Cardiac muscle cell (in vitro differentiated cells and primary cell): ENCODE results near the gene NR1I3. TPM values are rescaled to one million over a fixed set of nuclear protein-coding genes. Genes with fewer than 3 reads are reported as not detected.

Source experiments
- DNase-seq, 2 donors: peaks; one replicate each; pipeline versions ENCODE4 v3.0.0 to v3.0.0-alpha.2; 2010 to 2017; ENCODE audit warnings: low read depth in 1 of 2, low spot score in 1 of 2
- H3K27ac ChIP-seq: fragments of 200-600 bp; sonication (generic); 2 replicates; pipeline ENCODE4 v1.5.1; 2016
- H3K27me3 ChIP-seq: fragments of 200-600 bp; sonication (generic); 2 replicates; pipeline ENCODE4 v1.6.0; 2016; ENCODE audit warnings: control low read depth
- H3K36me3 ChIP-seq: fragments of 200-600 bp; sonication (generic); 2 replicates; pipeline ENCODE4 v1.5.1; 2016; ENCODE audit warnings: control low read depth
- H3K4me1 ChIP-seq: fragments of 200-600 bp; sonication (generic); 2 replicates; pipeline ENCODE4 v1.8.1; 2017; ENCODE audit warnings: low read depth, mild to moderate bottlenecking, mixed run types
- H3K4me3 ChIP-seq: fragments of 200-600 bp; sonication (generic); 2 replicates; pipeline ENCODE4 v1.5.1; 2016; ENCODE audit warnings: mild to moderate bottlenecking
- H3K9me3 ChIP-seq: fragments of 200-600 bp; sonication (generic); 2 replicates; pipeline ENCODE4 v1.5.1; 2017; ENCODE audit warnings: low read depth, mild to moderate bottlenecking, control low read depth
- polyA plus RNA-seq: library from polyadenylated mRNA; unstranded; fragments of >200 nt; fragmentation: Nextera tagmentation; extraction: Ambion mirVana; gene quantifications from 2 replicates; pipeline ENCODE4 v1.2.1, GENCODE V29; 2016
- total RNA-seq: library from RNA; depleted of rRNA; stranded (reverse); fragments of >200 nt; gene quantifications from 2 replicates; pipeline ENCODE4 v1.2.3, GENCODE V29; 2016
- TF ChIP-seq, protein P1 (sequence below): IDR thresholded peaks from 2 replicates; pipeline ENCODE4 v1.5.1; 2012; ENCODE audit warnings: low read depth, mild to moderate bottlenecking, low read length

Gene NR1I3
- total and polyA plus RNA-seq, 2 experiments from 2014 or later, result 0.33 TPM; not detected in 1

DNA sequence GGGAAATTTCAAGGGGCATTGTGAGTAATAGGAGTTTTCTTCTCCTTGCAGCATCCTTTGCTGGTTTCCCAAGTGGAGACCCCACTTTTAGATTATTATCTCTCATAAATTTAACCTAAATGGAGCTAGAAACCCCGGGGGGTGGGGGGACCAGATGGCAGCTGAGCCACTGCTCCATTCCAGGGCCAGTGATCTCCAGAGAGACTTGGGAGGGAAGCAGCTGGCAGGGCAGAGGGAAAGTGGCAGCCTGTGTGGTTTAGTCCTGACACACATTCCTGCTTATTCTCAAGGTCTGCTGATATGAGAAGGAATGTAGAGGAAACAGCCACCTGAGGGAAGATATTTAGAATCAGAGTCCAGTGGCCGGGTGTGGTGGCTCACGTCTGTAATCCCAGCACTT is 36.9 kb upstream of the NR1I3 start:
- DNase-seq, result peak in 1 of 2 donors; percentile 30
- H3K9me3 ChIP-seq, result no peaks in the 10 kb centered on the region
- no peaks in the 10 kb centered on the region for H3K27me3 ChIP-seq
- H3K36me3 ChIP-seq, result no peaks in the 10 kb centered on the region
- no peaks in the 10 kb centered on the region for H3K4me1 ChIP-seq
- TF ChIP-seq, protein P1, sequence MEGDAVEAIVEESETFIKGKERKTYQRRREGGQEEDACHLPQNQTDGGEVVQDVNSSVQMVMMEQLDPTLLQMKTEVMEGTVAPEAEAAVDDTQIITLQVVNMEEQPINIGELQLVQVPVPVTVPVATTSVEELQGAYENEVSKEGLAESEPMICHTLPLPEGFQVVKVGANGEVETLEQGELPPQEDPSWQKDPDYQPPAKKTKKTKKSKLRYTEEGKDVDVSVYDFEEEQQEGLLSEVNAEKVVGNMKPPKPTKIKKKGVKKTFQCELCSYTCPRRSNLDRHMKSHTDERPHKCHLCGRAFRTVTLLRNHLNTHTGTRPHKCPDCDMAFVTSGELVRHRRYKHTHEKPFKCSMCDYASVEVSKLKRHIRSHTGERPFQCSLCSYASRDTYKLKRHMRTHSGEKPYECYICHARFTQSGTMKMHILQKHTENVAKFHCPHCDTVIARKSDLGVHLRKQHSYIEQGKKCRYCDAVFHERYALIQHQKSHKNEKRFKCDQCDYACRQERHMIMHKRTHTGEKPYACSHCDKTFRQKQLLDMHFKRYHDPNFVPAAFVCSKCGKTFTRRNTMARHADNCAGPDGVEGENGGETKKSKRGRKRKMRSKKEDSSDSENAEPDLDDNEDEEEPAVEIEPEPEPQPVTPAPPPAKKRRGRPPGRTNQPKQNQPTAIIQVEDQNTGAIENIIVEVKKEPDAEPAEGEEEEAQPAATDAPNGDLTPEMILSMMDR, result no peak
- H3K4me3 ChIP-seq, result no peak overlapping the region
- H3K27ac ChIP-seq, result no peak overlapping the region

DNA sequence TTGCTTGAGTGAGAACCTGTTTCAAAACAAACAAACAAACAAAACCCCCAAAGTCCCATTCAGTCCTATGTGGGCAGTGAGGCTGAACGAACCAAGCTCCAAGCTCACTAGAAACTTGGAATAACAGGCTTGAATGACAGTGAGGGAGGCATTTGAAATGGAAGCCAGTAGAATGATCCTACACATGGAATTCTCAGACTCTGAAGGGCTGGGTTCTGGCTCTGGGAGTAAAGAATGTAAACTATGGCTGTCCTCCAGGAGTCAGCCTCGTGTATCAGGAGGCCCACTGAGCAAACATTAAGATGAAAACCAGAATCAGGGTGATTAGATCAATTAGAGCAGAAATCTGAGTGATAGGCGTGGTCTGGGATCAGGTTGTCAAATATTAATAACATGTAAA is 35.4 kb upstream of the NR1I3 start:
- no peaks in the 10 kb centered on the region for H3K9me3 ChIP-seq

DNA sequence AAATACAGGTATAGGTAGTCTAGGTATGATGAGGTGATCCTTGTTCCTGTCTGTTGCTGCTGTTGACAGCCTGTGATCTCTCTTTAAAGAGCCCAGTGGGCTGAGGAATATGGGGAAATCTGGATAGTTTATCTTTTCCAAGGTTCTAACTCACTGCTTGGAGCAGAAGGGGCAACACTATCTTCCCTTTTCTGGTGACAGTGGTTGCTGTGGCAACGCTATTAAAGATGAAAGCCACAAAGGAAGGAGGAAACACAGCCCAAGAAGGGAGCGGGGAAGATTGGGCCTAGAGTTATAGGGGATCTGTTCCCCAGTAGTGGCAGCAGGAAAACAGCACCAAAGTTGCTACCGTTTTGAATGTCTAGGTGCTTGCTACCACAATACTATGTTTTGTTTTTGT is 29.3 kb upstream of the NR1I3 start:
- no peak overlapping the region for H3K4me3 ChIP-seq
- TF ChIP-seq, protein P1, result no peak

More for the DNA sequence above, 35.4 kb upstream of the NR1I3 start:
- Histone ChIP-seq H3K36me3 (no peaks in the 10 kb centered on the region), H3K27ac (no peak overlapping the region), H3K4me3 (no peak overlapping the region), H3K27me3 (no peaks in the 10 kb centered on the region), H3K4me1 (no peaks in the 10 kb centered on the region)
- DNase-seq, result no peak
- TF ChIP-seq, protein P1, result no peak

DNA sequence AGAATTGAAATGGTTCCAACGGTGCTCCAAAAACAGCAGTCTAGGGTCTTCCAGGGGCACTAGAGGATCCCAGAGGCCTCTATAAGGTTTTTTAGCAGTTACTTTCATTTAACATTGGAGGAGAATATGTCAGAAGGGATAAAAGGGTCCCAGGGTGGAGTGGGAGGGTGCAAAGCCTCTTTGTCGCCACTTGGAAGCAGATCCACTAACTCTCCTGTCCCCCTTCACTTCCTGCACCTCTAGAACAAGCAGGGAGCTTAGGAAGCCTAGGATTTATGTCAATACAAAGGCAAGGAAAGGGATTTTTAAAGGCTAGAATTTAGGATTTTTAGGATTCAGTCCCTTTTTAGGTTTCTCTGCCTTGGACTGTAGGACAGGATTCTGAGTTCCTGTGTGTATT is 28.8 kb upstream of the NR1I3 start:
- TF ChIP-seq, protein P1, result no peak

More for the DNA sequence above, 29.3 kb upstream of the NR1I3 start:
- Histone ChIP-seq H3K4me1 (peaks cover 14% of the 10 kb centered on the region), H3K27ac (peak overlapping the region; percentile 85), H3K36me3 (no peaks in the 10 kb centered on the region), H3K27me3 (peaks cover 3% of the 10 kb centered on the region), H3K9me3 (no peaks in the 10 kb centered on the region)
- DNase-seq, result no peak

DNA sequence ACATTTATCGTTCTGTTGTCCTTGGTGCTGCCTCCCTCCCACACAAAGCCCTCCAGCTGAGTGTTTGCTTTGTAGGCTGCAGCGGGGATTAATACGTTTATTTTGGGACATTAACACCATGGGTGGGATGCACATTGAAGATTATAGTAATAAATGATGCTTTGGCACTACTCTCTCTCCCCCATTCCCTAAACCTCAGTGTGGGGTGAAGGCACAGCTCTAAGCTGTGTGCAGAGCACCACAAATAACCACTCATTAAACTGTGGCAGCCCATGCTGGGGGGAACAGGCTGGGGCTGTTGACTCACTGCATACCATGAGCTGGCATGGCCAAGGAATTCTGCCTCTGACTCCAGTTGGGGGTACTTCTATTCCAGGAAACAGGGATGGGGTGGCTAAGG is 28.2 kb upstream of the NR1I3 start:
- Histone ChIP-seq H3K36me3 (no peaks in the 10 kb centered on the region), H3K27me3 (peaks cover 11% of the 10 kb centered on the region), H3K4me3 (no peak overlapping the region), H3K27ac (peak overlapping the region; percentile 85), H3K4me1 (peaks cover 14% of the 10 kb centered on the region), H3K9me3 (no peaks in the 10 kb centered on the region)
- TF ChIP-seq, protein P1, result no peak
- DNase-seq, result no peak

More for the DNA sequence above, 28.8 kb upstream of the NR1I3 start:
- H3K4me1 ChIP-seq, result peaks cover 14% of the 10 kb centered on the region
- H3K27ac ChIP-seq, result peak overlapping the region; percentile 85
- no peak for DNase-seq
- no peak overlapping the region for H3K4me3 ChIP-seq
- peaks cover 5% of the 10 kb centered on the region for H3K27me3 ChIP-seq
- no peaks in the 10 kb centered on the region for H3K9me3 ChIP-seq
- no peaks in the 10 kb centered on the region for H3K36me3 ChIP-seq

DNA sequence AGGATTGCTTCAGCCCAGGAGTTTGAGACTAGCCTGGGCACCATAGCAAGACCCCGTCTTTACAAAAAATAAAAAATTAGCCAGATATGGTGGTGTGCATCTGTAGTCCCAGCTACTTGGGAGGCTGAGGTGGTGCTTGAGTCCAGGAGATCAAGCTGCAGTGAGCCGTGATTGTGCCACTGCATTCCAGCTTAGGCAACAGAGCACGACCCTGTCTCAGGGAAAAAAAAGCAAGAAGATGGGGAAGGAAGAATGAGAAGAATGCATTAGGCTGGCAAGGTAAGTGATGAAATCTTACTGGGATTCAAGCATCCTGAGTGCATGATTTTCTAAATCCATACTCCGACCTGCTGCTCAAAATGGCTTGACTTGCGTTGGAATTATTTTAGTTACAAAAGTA is 27.3 kb upstream of the NR1I3 start:
- H3K27ac ChIP-seq, result no peak overlapping the region
- H3K4me3 ChIP-seq, result no peak overlapping the region
- H3K9me3 ChIP-seq, result no peaks in the 10 kb centered on the region
- H3K36me3 ChIP-seq, result no peaks in the 10 kb centered on the region
- peaks cover 14% of the 10 kb centered on the region for H3K4me1 ChIP-seq
- H3K27me3 ChIP-seq, result peaks cover 20% of the 10 kb centered on the region
- TF ChIP-seq, protein P1, result no peak
- no peak for DNase-seq
